Measurements from ENCODE around the gene ZDHHC12.
"Not testable (repeated sequence)": the region's sequence is repeated elsewhere in the genome, so short reads cannot be mapped to it uniquely, and the experiment has no call there.

Gene ZDHHC12

DNA sequence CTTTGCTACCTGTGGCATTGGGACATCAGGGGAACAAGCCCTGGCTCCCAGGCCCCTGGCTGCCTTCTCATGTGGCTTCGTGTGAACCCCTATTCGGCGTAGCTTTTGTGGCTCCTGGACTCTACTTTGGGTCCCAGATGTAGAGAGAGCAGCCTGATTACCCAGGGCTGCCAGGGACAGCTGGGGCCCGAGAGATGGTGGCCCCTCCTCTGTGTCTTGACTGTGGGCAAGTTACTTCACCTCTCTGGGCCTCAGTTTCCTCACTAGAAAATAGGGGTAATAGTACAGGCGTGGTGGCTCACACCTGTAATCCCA lies 19.6 kb downstream of the ZDHHC12 start:
- H3K4me3 ChIP-seq (ENCODE audit: low read depth, low read length) = no peak overlapping the region
- no peak for TF ChIP-seq CTCF (IDR thresholded peaks at IDR 0.05; ENCODE audit: control insufficient read depth, extremely low read depth, insufficient read depth)
- DNase-seq (ENCODE audit: low read depth) = no peak

GRCh38 chr9:128703616-128704355 lies 20.1 kb downstream of the ZDHHC12 start:
- TF ChIP-seq CTCF (IDR thresholded peaks at IDR 0.05; ENCODE audit: control insufficient read depth, extremely low read depth, insufficient read depth) = no peak
- no peak for DNase-seq (ENCODE audit: low read depth)
- H3K4me3 ChIP-seq (ENCODE audit: low read depth, low read length) = no peak overlapping the region

DNA sequence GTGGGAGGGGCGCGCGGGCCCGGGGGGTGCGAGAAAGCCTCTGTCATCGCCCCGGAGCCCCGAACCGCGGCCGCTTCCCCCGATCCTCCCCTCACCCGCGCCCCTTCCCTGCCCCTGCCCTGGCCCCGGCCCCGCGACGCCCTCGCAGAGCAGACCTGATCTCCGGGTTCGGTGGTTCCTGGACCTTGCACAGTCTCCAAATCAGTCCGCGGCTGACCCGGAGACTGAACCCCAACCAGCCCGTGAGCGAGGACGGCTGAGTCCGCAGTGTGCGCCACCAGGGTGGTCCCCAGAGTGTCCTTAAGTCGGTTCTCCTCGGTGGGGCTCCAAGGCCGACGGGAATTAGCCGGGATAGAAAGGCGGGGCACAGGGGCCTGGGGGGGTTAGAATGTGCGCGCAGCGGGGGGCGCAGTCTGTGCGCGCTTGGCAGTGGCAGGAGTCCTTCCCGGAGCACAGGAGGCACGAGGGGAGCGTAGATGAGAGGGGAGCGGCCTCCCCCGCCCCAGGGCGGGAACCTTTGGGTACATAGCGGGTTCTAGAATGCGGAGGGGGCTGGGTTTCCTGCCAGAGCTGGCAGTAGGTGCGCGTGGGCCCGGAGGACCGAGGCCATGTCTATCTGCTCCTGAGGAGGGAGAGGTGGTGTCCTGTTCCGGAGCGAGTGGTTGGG lies 20.8 kb downstream of the ZDHHC12 start:
- DNase-seq (ENCODE audit: low read depth) = no peak
- peak overlapping the region; percentile 54 for H3K4me3 ChIP-seq (ENCODE audit: low read depth, low read length)
- no peak for TF ChIP-seq CTCF (IDR thresholded peaks at IDR 0.05; ENCODE audit: control insufficient read depth, extremely low read depth, insufficient read depth)

DNA sequence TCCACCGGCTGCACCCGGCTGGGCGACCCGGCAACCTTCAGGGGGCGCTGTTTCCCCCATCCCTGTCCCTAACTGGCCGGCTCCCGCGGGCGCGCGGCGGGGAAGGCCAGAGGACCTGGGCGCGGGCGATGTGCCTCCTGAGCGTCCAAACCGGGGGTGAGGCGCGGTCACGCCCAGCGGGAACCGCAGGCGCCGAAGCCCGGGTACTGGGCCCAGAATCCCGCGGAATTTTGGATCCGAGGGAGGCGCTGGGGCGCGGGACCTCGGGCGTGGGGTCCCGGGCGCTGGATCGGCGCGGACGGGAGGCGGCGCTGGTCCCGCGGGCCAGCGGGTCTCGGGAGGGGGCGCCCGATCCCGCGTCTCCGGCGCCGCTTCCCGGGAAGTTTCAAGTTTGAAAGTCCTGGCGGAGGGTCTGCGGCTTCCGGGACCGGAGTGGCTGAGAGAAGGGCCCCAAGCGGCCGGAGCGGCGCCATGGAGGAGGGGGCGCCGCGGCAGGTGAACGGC lies 21.4 kb downstream of the ZDHHC12 start, which contains the start of gene PKN3:
TSS of gene PKN3 (plus strand) at position 59 of the 504 bp plus-strand sequence. CDS start at position 472, 413 bp downstream.
- peak; percentile 80 for TF ChIP-seq CTCF (IDR thresholded peaks at IDR 0.05; ENCODE audit: control insufficient read depth, extremely low read depth, insufficient read depth)
- no peak for DNase-seq (ENCODE audit: low read depth)
- peak within 1 kb of the TSS; percentile 54 for H3K4me3 ChIP-seq (ENCODE audit: low read depth, low read length)

GRCh38 chr9:128701227-128701854 lies 22.6 kb downstream of the ZDHHC12 start:
- no peak overlapping the region for H3K4me3 ChIP-seq (ENCODE audit: low read depth, low read length)
- DNase-seq (ENCODE audit: low read depth) = no peak
- no peak for TF ChIP-seq CTCF (IDR thresholded peaks at IDR 0.05; ENCODE audit: control insufficient read depth, extremely low read depth, insufficient read depth)

DNA sequence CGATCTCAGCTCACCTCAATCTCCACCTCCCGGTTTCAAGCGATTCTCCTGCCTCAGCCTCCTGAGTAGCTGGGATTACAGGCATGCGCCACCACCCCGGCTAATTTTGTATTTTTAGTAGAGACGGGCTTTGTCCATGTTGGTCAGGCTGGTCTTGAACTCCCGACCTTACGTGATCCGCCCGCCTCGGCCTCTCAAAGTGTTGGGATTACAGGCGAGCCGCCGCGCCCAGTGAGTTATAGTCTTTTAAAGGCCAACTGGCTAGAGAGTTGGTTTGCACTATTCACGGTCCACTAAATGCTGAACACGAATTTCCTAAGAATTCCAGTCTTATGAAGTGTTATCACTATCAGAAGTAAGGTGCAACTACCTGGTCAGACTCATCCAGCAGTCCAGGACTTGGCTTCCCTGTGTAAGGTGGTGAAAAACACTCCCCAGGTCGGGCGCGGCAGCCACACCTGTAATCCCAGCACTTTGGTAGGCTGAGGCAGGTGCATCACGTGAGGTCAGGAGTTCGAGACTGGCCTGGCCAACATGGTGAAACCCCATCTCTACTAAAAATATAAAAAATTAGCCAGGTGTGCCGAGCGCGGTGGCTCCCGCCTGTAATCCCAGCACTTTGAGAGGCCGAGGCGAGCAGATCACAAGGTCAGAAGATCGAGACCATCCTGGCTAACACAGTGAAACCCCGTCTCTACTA lies 24.7 kb downstream of the ZDHHC12 start:
- not testable (repeated sequence) for DNase-seq (ENCODE audit: low read depth); H3K4me3 ChIP-seq (ENCODE audit: low read depth, low read length)
